HEK293T (cell line): ENCODE measurements around the gene NCDN.

Experiments used
- ARNT ChIP-seq: fragments of 450-650 bp; IDR thresholded peaks from 2 replicates; pipeline ENCODE4 v1.6.1; 2017; ENCODE audit warnings: mild to moderate bottlenecking
- BHLHE40 ChIP-seq: fragments of 450-650 bp; IDR thresholded peaks from 2 replicates; pipeline ENCODE4 v1.6.1; 2016; ENCODE audit warnings: mild to moderate bottlenecking, moderate library complexity, borderline replicate concordance
- ELF4 ChIP-seq: fragments of 450-650 bp; IDR thresholded peaks from 2 replicates; pipeline ENCODE4 v1.6.1; 2017; ENCODE audit warnings: antibody characterized with exemption
- FOXM1 ChIP-seq: fragments of 450-650 bp; IDR thresholded peaks from 2 replicates; pipeline ENCODE4 v1.6.1; 2017; ENCODE audit warnings: mild to moderate bottlenecking, borderline replicate concordance
- HDGF ChIP-seq: fragments of 450-650 bp; IDR thresholded peaks from 2 replicates; pipeline ENCODE4 v1.6.1; 2017; ENCODE audit warnings: antibody characterized with exemption, borderline replicate concordance
- LEF1 ChIP-seq: fragments of 450-650 bp; IDR thresholded peaks from 2 replicates; pipeline ENCODE4 v1.6.1; 2017; ENCODE audit warnings: mild to moderate bottlenecking, borderline replicate concordance
- NFRKB ChIP-seq: fragments of 450-650 bp; IDR thresholded peaks from 2 replicates; pipeline ENCODE4 v1.6.1; 2016; ENCODE audit warnings: mild to moderate bottlenecking, moderate library complexity
- SP1 ChIP-seq: fragments of 450-650 bp; IDR thresholded peaks from 2 replicates; pipeline ENCODE4 v1.6.1; 2017
- SUZ12 ChIP-seq: fragments of 450-650 bp; IDR thresholded peaks from 2 replicates; pipeline ENCODE4 v1.6.1; 2016; ENCODE audit warnings: mild to moderate bottlenecking

- TF ChIP-seq SP1: no peak
- no peak for TF ChIP-seq ELF4
- no peak for TF ChIP-seq HDGF
- no peak for TF ChIP-seq FOXM1
- no peak for TF ChIP-seq BHLHE40
- TF ChIP-seq SUZ12: no peak
- no peak for TF ChIP-seq ARNT
- TF ChIP-seq LEF1: no peak
- TF ChIP-seq NFRKB: no peak
Measured at GRCh38 chr1:35597870-35598269, 40.3 kb downstream of the NCDN start.
